K562 (cell line): ENCODE measurements around the gene PITPNC1. TPM values are rescaled to one million over a fixed set of nuclear protein-coding genes. Genes with fewer than 3 reads are reported as not detected.

Source experiments
- ESRRA ChIP-seq: fragments of 450-650 bp; IDR thresholded peaks from 2 replicates; pipeline ENCODE4 v1.6.1; 2014; ENCODE audit warnings: low read depth, mild to moderate bottlenecking, moderate library complexity, borderline replicate concordance
- LEF1 ChIP-seq: fragments of 450-650 bp; IDR thresholded peaks from 2 replicates; pipeline ENCODE4 v1.6.1; 2016; ENCODE audit warnings: mild to moderate bottlenecking
- MTF1 ChIP-seq: fragments of 250-450 bp; sonication (Bioruptor Pico); IDR thresholded peaks from 2 replicates; pipeline ENCODE4 v1.9.0; 2021; ENCODE audit warnings: moderate library complexity, mild to moderate bottlenecking, inconsistent platforms, borderline replicate concordance
- NFIC ChIP-seq: fragments of 450-650 bp; IDR thresholded peaks from 2 replicates; pipeline ENCODE4 v1.6.1; 2017; ENCODE audit warnings: mild to moderate bottlenecking, inconsistent platforms
- NONO ChIP-seq, 2 experiments: fragments of 200-400 bp in 1 of 2; fragments of 450-650 bp in 1 of 2; formaldehyde crosslinking in 1 of 2; IDR thresholded peaks; 2 replicates each; pipeline ENCODE4 v1.6.1; 2017; ENCODE audit warnings: low read depth in 2 of 2, mild to moderate bottlenecking in 2 of 2, moderate library complexity in 2 of 2, low read length in 1 of 2
- TOE1 ChIP-seq, 2 experiments: fragments of 450-650 bp in 1 of 2; sonication (generic) in 1 of 2; formaldehyde crosslinking in 1 of 2; IDR thresholded peaks; 2 replicates each; pipeline versions ENCODE4 v1.7.1 to v1.8.0; 2016 to 2022; ENCODE audit warnings: borderline replicate concordance in 2 of 2, mild to moderate bottlenecking in 2 of 2, antibody characterized with exemption in 1 of 2, inconsistent platforms in 1 of 2, low read depth in 1 of 2, missing genetic modification reagents in 1 of 2, moderate library complexity in 1 of 2
- polyA plus RNA-seq, 8 experiments: library from polyadenylated mRNA; depleted of rRNA in 4 of 8; stranded (reverse) in 5 of 8; unstranded in 3 of 8; fragments of >200 nt; fragmentation: Nextera tagmentation in 2 of 8; fragmentation: Illumina TruSeq in 1 of 8; extraction: Ambion mirVana in 2 of 8; extraction: Trizol in 1 of 8; gene quantifications; 2 replicates each; pipeline versions ENCODE4 v1.2.1 to v1.2.3, GENCODE V29; 2011 to 2014; ENCODE audit warnings: inconsistent platforms in 1 of 8, missing spikeins in 1 of 8
- total RNA-seq, 7 experiments: library from RNA; depleted of rRNA in 6 of 7; stranded (reverse); fragments of >200 nt in 6 of 7; fragmentation: Illumina TruSeq in 2 of 7; extraction: Trizol in 2 of 7; gene quantifications; 2 replicates each; pipeline versions ENCODE4 v1.2.1 to v1.2.3, GENCODE V29; 2011 to 2021; ENCODE audit warnings: low replicate concordance in 1 of 7
- TF ChIP-seq, protein P1 (sequence below): sonication (generic); IDR thresholded peaks from 2 replicates; pipeline ENCODE4 v1.6.1; 2016
- TF ChIP-seq, protein P2 (sequence below), 2 experiments: fragments of 450-650 bp in 1 of 2; sonication (generic) in 1 of 2; formaldehyde crosslinking in 1 of 2; IDR thresholded peaks in 1 of 2; conservative IDR thresholded peaks in 1 of 2; 2 replicates each; pipeline versions ENCODE4 v1.6.1 to v1.8.1; 2016 to 2023; ENCODE audit warnings: mild to moderate bottlenecking in 2 of 2, moderate library complexity in 2 of 2, inconsistent platforms in 1 of 2, missing genetic modification reagents in 1 of 2
- TF ChIP-seq, protein P3 (sequence below), 2 experiments: fragments of 450-650 bp; formaldehyde crosslinking in 1 of 2; IDR thresholded peaks; 2 replicates each; pipeline versions ENCODE4 v1.4.0 to v1.6.1; 2014 to 2020; ENCODE audit warnings: mild to moderate bottlenecking in 2 of 2, borderline replicate concordance in 1 of 2, low read depth in 1 of 2

Gene PITPNC1
- total and polyA plus RNA-seq, 9 of the 15 experiments (the other 6 are each of a cell fraction or from before 2014, with no cell fraction given) = 0.11 to 1.1 (median 0.65) TPM

DNA sequence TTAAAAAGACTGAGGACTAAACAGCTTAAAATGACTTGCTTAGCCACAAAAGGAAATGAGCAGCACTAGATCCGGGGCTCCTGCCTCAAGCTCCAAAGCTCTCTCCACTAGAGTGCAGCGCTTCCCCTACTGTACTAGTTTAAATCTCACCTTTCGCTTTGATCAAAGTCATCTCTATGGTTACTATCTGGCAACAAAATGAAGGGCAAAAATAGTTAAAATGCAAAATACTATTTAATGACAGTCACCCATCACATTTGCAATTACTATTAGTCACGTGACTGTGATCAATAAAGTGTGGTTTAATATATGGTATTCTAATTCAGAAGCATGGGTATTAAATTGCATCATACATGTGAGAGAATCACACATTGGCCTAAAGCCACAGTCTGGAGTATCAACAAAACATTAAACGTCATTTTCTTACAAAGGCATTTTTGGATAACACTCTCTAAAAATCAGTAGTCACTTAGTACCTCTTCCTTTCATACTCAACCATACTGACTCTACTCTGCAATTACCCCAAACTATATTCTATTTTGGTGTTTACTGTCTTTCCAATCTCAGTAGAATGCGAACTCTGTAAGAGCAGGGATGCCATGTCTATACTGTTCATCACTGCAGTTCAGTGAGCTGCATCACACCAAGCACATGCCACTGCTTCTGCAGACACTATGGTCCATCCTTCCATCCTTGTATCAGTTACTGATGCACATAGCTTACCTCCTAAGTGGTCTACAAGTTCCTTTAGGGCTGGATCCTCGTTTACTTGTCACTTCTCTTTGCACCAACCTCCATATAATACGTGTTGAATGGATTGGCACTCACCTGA is 16.9 kb upstream of the PITPNC1 start (continued):
- TF ChIP-seq, protein P1, sequence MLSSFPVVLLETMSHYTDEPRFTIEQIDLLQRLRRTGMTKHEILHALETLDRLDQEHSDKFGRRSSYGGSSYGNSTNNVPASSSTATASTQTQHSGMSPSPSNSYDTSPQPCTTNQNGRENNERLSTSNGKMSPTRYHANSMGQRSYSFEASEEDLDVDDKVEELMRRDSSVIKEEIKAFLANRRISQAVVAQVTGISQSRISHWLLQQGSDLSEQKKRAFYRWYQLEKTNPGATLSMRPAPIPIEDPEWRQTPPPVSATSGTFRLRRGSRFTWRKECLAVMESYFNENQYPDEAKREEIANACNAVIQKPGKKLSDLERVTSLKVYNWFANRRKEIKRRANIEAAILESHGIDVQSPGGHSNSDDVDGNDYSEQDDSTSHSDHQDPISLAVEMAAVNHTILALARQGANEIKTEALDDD = peak; percentile 56; the same call in 1 of the 2 replicates
- TF ChIP-seq, protein P2, sequence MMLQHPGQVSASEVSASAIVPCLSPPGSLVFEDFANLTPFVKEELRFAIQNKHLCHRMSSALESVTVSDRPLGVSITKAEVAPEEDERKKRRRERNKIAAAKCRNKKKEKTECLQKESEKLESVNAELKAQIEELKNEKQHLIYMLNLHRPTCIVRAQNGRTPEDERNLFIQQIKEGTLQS (IDR thresholded peaks at IDR 0.05) = peak; percentile 68
- TF ChIP-seq, protein P2 (CRISPR knock-in tag; conservative IDR thresholded peaks at IDR 0.05) = no peak
- TF ChIP-seq NFIC = 0 out of 2 replicates have a peak, but pooled peaks have one; percentile 7
- TF ChIP-seq, protein P3, sequence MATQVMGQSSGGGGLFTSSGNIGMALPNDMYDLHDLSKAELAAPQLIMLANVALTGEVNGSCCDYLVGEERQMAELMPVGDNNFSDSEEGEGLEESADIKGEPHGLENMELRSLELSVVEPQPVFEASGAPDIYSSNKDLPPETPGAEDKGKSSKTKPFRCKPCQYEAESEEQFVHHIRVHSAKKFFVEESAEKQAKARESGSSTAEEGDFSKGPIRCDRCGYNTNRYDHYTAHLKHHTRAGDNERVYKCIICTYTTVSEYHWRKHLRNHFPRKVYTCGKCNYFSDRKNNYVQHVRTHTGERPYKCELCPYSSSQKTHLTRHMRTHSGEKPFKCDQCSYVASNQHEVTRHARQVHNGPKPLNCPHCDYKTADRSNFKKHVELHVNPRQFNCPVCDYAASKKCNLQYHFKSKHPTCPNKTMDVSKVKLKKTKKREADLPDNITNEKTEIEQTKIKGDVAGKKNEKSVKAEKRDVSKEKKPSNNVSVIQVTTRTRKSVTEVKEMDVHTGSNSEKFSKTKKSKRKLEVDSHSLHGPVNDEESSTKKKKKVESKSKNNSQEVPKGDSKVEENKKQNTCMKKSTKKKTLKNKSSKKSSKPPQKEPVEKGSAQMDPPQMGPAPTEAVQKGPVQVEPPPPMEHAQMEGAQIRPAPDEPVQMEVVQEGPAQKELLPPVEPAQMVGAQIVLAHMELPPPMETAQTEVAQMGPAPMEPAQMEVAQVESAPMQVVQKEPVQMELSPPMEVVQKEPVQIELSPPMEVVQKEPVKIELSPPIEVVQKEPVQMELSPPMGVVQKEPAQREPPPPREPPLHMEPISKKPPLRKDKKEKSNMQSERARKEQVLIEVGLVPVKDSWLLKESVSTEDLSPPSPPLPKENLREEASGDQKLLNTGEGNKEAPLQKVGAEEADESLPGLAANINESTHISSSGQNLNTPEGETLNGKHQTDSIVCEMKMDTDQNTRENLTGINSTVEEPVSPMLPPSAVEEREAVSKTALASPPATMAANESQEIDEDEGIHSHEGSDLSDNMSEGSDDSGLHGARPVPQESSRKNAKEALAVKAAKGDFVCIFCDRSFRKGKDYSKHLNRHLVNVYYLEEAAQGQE (IDR thresholded peaks at IDR 0.05; ENCODE audit: borderline replicate concordance) = peak; percentile 21; the same call in 1 of the 2 replicates
- TF ChIP-seq, protein P3 (CRISPR knock-in tag; IDR thresholded peaks at IDR 0.05; ENCODE audit: low read depth) = no peak
- no peak for TF ChIP-seq NONO (IDR thresholded peaks at IDR 0.05; ENCODE audit: low read depth in 2 of 2, low read length in 1 of 2)
- peak; percentile 60; the same call in 1 of the 2 replicates for TF ChIP-seq LEF1
- peak; percentile 90 for TF ChIP-seq ESRRA
- TF ChIP-seq MTF1 = no peak
- TF ChIP-seq TOE1 (IDR thresholded peaks at IDR 0.05; ENCODE audit: borderline replicate concordance) = 0 out of 2 replicates have a peak, but pooled peaks have one; percentile 43
- TF ChIP-seq TOE1 (CRISPR knock-in tag; IDR thresholded peaks at IDR 0.05; ENCODE audit: borderline replicate concordance, low read depth) = no peak
